CD1c-positive myeloid dendritic cell (primary cell): ENCODE data around the gene NFIA.

Source experiments
- DNase-seq: peaks from one replicate; pipeline ENCODE4 v3.0.0-alpha.2; 2016; ENCODE audit errors: extremely low spot score

NFIA gene

DNA sequence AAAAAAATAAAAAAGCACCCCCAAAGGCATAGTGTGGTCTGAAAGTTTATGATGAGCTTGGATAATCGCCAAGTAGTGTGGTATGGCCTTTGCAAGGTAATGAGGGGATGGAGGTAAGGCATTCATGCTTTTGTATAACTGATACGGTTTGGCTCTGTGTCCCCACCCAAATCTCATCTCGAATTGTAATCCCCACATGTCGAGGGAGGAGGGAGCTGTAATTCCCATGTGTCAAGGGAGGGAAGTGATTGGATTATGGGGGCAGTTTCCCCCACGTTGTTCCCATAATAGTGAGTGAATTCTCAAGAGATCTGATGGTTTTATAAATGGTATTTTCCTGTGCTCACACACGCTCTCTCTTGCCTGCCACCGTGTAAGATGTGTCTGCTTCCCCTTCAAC, 215.5 kb downstream of the NFIA start:
- no peak for DNase-seq

DNA sequence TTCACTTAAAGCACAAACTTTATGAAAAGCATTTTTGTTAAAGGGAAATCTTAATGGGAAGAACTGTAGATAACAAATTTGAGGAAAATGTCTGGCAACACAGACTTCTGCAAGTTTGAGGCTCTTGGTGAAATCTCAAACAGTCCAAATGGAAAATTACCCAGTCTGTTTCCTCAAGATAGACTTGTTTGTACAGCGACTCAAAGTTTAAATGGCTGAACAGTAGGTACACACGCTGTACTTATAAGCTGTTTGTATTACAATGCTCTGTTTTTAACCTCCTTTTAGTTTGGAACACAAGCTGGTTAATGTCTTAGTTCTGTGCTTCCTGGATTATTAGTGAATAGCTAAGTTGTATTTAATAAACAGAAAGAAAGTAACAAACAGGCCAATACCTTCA, 217.1 kb downstream of the NFIA start:
- DNase-seq, result no peak

DNA sequence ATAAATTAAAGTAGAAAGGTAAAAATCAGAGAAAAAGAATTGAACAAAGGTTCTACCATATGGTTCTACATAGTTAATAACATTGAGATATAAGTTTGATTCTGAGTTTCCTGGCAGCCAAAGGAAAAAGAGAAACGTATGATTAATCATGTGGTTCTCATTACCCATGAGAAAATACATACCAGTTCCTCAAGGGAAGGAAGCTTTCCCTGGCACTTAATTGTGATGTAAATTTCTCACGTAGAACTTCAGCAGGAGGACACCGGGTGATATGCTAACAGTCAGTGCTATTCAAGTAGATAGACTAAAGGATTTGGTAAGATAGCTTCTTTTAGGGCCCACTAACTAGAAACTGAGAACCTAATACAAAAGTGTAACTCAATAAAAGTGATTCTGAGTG, 218.5 kb downstream of the NFIA start:
- no peak for DNase-seq

DNA sequence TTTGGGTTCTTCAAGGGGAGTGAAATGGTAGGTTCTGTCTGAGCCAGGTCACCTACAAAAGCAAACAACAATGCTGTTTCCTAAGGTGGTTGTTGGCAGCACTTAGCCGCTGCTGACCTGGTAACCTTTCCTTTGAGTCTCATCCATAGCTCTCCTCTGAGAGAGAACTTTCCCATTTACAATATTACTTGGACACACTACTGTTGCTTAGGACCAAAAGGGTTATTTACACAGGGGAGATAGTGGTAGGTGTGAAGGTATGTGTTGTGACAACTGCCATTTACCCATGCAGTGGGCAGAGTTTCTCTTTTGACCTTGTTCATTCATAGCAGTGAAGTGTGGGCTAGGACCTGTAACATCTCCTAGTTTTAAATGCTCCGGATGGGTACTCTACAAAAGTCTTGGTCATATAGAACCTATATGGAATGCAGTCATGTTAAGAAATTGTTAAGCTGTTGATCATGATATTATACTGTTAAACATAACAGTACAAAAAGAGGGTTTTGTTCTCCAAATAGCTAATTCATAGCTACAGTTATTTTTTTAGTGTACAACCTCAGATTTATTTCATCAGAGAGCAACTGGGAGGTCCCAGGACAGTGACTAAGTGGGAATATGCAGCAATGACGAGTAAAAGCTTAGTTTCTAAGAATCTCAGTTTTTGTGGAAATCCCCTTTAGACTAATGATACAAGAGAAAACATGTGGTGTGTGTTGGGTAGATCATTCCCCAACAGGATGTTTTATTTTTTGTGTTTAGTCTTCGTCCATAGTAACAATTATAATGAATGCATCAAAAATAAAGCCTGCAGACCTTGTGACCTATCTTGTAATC, 219.7 kb downstream of the NFIA start:
- DNase-seq, result peak; percentile 7

DNA sequence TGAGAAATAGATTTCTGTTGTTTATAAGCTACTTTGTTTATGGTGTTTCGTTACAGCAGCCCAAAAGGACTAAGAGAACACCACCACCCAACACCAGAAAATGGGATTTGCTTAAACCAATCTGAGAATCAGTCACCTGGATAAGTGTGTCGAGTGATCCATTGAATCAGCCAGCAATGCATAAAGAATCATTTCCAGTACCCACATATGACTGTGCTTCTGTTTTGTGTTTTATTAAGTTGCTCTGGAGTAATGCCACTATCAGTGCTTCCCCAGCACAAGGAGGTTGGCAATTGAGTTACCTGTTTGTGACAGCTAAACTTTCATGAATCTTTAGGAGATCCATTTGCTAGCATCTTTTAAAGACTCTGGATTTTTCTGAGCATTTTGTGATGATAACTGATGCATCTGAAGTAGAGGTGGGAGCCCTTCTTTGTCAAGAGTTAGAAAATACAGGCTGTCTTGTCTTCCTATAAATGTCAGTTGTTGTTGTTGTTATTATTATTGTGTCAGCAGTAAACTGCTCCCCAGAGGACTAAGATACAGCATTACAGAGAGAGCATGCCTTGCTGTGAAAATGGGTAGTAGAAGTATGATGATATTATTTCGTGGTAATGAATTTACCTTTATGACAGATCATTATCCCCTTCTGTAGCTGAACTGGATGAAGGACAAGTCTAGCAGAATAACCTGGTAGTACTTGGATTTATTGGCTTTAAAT, 225.2 kb downstream of the NFIA start:
- no peak for DNase-seq

DNA sequence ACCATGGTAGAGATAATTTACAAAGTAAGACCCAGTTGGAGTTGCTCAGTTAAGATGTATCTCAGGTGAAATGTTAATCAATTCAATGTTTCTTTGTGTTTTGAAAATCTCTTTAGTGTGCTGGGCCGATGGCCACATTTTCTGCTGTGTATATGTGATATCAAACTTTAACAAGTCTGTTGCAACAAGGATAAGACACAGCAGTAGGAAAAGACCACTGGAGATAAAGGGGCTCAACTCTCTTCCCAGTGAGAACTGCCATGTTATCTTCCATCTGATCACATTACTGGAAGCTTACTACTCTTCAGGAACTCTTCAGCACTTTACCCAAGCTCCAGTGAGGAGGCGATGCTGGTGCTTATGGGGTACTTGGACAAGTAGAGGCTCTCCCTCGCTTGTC, 227.7 kb downstream of the NFIA start:
- DNase-seq, result no peak

DNA sequence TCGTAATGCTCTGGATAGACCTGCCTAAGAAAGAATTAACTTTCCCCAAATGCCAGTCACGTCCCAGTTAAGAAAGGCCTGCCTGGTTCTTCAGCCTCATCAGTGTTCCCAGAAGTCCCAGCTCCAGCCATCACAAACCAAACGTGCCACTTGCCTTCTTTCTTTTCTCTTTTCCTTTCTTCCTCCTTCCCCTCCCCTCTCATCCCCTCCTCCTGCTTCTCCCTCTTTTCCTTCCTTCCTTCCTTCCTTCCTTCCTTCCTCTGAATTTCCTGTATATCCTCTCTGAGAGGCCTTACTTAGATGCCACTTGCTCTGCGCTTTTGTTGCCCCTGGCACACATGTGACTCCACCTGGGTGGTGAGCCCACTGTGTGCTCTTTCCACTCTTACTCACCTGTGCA, 228.2 kb downstream of the NFIA start:
- DNase-seq, result no peak

DNA sequence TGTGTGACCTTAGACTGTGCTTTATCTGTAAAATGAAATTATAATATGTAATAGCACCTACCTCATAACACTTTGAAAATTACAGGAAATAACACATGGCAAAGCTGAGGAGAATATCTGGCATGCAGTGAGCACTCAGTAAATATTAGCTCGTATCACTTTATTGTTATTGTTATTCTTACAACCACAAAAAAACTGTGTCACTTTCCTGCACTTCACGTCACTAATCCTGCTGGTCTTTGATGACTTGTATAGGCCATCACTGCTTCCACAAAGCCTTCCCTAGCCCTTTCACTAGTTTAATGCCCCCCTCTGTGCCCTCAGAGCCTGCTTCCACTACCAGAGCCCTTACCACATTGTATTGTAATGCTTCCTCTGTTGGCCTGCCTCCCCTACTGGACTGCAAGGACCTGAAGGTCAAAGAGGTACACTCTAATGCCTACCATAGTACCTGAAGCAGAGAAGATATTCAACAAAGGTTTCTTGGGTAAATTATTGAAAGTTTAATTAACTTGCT, 231.6 kb downstream of the NFIA start:
- no peak for DNase-seq

DNA sequence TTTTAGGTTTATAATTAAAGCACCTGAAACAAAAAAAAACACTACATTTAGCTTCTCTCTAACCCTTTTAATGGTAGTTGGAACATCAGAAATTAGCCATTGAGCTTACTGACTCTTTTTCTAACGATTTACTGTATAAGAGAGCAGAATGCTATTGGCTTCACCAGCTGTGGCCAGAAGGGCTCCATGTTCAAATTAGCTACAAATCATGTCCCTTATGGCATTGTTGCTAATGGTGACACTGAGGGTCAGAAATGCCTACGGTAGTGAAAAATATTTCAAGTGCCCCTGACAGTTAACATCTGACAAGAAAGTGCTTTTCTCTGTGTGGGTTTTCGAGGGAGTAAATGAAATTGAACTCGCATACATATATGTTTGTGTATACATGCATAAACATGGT, 232.7 kb downstream of the NFIA start:
- no peak for DNase-seq

DNA sequence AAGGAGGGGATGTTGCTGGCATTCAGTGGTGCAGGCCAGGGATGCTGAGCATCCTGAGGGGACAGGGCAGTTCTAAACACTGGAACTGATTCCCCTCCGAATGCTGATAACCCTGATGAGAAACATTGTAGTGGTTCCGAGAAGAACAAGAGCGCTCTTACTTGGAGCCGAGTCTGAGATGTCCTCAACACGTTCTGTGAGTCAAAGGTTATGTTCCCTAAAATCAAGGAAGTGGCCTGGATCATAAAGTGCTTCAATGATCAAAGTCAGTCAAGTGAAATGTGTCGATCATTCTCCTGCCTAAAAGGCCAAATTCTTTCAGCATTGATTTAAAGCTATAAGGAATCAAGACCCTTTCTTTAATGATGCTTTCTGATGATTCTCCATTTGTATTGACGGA, 234.1 kb downstream of the NFIA start:
- no peak for DNase-seq

DNA sequence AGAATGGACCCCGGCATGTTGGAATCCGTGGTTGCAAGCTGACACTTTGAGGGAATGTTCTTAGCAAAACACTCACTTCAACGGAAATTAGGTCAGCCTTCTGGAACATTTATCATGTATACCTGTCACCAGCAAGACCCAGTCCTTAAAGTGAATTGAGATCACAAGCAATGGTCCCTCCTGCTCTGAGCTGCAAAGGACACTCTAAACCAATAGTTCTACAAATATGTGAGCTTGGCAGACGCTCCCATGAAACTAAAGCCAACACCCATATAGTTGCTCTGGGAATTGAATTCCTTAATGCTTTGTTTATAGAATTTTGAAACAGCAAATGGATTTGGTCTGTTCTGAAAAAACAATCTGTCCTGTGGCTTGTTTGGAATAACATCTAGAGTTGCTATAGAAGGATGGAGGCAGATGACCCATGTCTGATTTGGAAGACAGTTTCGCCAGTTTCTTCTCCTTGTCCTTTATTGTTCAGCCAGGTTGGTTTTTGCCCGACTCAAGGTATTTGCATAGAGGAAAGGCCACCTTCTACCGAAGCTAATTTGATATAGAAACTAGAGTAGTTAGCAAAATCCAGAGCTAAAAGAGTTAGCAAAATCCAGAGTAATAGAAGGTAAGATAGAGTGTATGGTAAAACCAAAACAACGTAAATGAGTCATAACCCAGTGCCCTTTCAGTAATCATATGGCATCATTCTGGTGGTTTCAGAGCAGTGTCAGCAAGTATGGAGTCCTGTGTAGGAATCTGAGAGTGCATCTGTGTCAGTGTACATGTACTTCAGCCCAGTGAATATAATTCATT, 236.2 kb downstream of the NFIA start:
- no peak for DNase-seq

DNA sequence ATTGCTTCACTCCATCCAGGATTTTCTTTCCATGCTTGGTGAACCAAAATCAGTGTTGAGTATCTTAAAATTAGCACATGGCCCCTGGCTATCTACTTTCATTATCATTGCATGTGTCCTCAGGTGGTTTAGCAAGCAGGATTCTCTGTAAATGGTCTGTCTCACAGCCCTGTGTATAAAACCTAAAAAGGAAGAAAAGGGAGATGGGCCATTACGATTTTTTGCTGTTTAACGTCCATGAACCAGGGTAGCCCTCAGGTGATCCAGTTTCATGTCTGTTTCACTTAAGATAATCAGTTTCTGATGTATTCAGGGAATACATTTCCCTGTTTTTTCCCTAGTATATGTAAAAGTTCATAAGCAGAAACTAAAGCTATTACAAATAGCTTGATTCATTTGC, 238.2 kb downstream of the NFIA start:
- no peak for DNase-seq

DNA sequence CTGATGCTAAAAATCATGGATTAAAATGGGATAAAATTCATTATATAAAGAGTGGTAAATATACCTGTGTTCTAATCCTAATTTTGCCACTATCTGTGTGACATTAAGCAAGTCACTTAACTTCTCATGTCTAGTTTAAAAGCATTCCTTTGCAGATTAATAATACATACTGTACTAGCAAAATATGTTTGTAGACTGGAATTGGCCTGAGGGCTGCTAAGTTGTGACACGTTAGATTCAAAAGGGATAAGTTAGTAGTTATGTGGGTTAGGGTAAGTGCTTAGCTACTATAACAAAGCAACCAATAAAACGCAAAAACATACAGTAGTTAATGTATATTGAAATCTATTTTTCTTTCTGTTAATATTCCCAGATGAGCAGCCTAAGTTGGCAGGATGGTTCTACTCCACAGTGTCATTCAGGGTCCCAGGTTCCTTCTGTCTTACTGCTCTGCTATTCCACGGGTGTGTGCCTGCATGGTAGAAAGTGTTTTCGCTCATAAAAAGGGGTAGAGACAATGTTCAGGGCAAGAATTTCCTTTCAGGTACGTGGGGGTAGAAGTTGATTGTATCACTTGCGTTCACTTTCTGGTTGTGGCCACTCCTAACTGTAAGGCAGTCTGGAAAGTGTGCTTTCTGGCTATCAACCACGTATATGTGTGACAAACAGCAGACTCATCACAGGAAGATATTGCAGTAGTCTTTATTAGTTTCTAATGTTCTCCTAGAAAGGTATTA, 239.8 kb downstream of the NFIA start:
- no peak for DNase-seq

DNA sequence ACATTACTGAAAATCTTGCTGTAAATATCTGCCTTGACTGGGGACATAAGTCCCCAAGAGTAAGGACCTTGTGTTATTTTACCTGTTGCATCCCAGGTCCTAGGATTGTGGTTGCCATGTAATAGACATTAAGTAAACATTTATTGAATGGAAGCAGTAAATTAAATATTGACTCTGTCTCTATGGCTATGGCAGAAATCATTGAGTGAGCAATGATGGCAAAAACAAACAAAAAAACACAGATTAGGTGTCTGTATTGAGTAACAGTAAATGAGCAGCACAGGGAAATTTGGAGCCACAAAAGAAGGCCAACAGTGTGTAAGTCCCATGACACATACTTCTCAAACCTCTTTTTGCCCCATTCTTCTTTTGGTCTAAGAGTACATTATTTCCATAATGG, 240.4 kb downstream of the NFIA start:
- no peak for DNase-seq

DNA sequence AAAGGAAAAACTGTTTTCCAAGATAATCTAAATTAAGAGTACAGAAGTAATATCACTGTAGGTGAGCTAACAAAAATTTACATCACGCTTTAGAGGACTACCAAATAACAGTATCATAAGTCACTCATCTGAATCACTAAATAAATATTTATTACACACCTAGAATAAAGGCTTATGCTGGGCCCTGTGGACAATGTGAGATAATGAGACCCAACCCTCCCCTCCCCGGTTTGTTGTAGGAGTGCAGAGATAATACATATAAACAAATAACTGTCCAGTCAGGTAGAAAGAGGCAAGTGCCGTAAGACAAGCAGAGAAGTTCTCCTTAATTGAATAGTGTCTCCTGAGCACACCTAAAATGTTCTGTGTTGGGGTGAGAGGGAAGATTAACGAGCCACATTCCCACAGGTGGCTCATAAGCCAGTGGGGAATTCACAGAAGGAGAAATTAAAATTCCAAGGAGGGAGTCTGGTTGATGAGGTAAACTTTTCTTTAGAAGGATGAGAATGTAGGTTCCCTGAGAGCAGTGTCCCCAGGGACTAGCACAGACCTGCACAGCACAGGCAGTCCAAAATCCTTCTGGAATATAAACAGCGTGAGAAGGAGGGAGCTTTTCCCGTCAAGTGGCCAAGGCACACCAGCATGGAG, 241.4 kb downstream of the NFIA start:
- DNase-seq, result no peak

DNA sequence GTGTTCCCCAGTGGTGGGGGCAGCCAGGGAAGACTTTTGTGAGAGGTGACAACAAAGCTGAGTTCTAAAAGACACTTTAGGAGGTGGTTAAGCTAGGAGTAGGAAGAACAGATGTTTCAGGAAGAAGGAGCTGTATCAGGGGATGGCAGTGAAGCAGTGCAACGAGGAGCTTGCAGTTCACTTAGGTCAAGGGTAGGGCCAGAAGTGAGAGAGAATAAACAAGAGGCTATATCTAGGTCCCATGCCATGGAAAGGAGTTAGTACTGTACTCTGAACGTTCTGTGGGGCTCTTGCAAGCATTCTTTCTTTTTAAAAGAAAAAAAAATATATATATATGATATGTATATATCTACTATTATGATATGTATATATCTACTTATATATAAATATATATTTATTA, 244.4 kb downstream of the NFIA start:
- no peak for DNase-seq

DNA sequence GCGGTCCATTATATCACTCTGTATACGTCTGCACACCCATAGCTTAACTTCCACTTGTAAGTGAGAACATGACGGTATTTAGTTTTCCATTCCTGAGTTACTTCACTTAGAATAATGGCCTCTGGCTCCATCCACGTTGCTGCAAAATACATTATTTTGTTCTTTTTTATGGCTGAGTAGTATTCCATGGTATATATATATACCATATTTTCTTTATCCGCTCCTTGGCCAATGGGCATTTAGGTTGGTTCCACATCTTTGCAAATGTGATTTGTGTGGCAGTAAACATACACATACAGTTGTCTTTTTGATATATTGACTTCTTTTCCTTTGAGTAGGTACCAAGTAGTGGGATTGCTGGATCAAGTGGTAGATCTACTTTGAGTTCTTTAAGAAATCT, 245.1 kb downstream of the NFIA start:
- no peak for DNase-seq

DNA sequence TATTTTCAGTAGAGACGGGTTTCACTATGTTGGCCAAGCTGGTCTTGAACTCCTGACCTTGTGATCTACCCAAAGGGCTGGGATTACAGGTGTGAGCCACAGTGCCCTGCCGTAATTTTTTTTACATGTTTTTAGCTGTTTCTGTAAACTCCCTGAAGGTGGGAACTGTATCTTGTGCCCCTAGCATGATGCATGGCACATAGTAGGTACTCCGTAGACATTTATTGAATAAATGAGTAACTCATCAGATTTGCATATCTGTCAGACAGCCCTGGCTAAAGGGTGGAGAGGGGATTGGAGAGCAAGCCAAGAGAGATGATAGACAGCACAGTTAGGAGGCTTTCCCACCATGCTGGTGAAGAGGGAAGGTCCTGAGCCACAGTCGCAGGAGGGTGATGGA, 247.2 kb downstream of the NFIA start:
- no peak for DNase-seq

DNA sequence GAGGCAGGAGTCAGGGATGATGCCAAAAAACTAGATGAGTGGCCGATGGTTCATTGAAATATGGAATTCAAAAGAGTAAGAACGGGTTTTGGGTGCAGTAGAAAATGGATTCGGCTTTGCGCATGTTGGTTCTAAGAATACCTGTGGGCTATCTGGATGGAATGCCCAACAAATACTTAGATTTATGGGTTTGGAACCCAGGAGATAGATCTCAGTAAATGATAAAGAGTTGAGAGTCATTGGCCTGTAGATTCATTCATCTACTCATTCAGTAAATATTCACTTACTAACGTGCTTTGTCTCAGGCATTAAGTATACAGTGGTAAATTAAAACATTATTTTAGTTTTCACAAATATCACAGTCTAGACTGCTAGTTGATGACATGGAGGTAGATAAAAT, 247.7 kb downstream of the NFIA start:
- no peak for DNase-seq

DNA sequence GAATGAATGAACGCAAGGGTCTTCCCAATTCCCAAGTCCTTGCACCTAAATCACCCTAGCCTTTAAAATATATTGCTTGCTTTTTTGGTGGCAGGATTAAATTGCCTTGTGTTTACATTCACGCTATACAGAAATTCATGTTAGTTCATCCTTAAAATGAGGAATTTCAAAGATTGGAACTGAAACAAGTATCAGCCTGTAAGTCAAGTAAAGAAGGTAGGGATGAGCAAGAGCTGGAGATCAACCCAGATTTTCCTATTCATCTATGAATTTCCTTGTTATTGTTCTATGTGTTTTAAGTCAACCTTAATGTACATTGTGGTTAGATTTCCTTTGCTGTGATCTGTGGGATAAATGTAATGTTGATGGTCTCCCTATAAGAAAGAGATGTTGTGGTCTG, 248.2 kb downstream of the NFIA start:
- no peak for DNase-seq

DNA sequence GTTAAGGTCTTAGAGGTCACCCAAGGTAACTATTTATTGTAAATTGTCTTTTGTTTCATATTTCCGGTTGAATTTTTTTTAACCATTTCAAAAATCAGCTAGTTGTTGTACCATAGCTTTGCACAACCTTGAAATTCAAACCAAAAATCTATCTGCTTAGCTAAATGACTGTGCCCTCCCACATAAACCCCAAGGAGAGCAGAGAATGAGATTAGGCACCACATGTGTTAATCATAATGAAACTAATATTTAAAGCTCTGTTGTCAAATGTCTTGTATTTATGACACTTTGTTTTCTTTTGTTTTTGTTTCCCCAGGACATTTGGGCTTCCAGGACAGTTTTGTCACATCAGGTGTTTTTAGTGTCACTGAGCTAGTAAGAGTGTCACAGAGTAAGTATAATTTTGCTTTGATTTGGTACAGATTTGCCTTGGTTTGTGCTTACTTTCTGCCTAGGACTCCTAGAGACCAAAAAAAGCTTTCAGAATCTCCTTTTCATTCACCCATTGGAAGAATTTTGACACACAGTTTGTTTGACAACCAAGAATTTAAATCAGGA, 249.9 kb downstream of the NFIA start:
- no peak for DNase-seq
